ENCODE measurements around the gene TNK2. TPM values are rescaled to one million over a fixed set of nuclear protein-coding genes. Genes with fewer than 3 reads are reported as not detected.
A peak's percentile ranks its signal among the peaks of the same experiment; 100 is the strongest.

TNK2 gene
- total RNA-seq, 2 experiments from 2014 or later: 43.6 to 92.1 TPM

DNA sequence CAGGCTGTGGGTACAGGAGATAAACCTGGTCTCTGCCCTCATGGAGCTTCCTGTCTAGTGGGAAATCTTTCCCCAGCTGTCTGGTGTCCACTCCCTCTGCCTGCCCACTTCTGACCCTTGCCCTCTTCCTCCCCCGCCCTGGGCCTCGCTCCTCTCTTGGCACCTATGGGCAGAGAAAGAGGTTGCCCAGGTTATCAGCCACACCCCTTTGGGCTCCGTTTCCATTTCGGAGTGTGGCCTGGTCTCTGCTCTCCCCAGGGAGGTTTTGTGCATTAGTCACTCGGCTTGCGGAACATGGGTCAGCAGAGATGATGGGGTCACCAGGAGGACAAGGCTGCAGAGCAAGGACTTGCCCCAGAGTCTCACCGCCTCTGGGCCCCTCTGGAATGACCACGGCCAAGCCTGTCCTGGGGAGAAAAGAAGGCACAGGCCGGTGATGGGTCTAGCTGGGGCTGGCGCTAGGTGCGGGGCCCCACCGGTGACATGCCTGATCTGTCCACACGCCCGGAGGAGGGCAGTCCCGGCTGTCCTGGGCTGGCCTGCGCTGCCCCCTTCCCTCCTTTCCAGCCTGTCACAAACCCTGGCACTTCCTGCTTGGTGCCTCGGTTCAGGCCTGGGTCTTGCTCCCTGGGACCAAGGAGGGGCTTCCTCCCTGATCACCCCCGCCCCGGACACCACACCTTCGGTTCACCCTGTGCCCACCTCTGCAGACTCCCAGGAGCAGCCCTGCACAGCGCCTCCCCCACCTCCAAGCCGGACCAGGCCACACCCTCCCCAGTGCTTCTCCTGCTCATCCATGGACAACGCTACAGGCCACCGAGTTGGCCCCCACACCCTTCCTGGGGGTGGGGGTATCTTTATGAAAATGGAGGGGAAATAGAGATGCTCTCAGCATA lies 61.0 kb downstream of the TNK2 start:
- intact Hi-C loops (cut with micrococcal nuclease; ENCODE audit: unreplicated experiment): no loop called here
- no peak overlapping the region for H3K27ac ChIP-seq (ENCODE audit: low read depth, low read length, poor library complexity, severe bottlenecking)
- no peaks in the 10 kb centered on the region for H3K9me2 ChIP-seq (ENCODE audit: insufficient read depth, low read length)
- no peaks in the 10 kb centered on the region for H3K4me1 ChIP-seq (ENCODE audit: insufficient read depth, low read length, poor library complexity, severe bottlenecking)
- H3K4me2 ChIP-seq (ENCODE audit: low read length): no peak overlapping the region
- no peaks in the 10 kb centered on the region for H4K20me1 ChIP-seq (ENCODE audit: insufficient read depth, low read length)
- H2AFZ ChIP-seq (ENCODE audit: low read length): no peak overlapping the region
- TF ChIP-seq, protein P1, sequence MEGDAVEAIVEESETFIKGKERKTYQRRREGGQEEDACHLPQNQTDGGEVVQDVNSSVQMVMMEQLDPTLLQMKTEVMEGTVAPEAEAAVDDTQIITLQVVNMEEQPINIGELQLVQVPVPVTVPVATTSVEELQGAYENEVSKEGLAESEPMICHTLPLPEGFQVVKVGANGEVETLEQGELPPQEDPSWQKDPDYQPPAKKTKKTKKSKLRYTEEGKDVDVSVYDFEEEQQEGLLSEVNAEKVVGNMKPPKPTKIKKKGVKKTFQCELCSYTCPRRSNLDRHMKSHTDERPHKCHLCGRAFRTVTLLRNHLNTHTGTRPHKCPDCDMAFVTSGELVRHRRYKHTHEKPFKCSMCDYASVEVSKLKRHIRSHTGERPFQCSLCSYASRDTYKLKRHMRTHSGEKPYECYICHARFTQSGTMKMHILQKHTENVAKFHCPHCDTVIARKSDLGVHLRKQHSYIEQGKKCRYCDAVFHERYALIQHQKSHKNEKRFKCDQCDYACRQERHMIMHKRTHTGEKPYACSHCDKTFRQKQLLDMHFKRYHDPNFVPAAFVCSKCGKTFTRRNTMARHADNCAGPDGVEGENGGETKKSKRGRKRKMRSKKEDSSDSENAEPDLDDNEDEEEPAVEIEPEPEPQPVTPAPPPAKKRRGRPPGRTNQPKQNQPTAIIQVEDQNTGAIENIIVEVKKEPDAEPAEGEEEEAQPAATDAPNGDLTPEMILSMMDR (conservative IDR thresholded peaks at IDR 0.05; ENCODE audit: low read length): no peak
- no peak for TF ChIP-seq EZH2phosphoT487 (IDR thresholded peaks at IDR 0.05; ENCODE audit: borderline replicate concordance, low read depth, low read length)
- BruUV-seq (replicated peaks): no TSS peak
- POLR2A ChIA-PET: interaction anchor here (0.6 kb wide), 1 partner anchor 143 kb away, joined by 3 read pairs; no protein-coding TSS in a partner anchor
- no peak overlapping the region for H3K4me3 ChIP-seq (ENCODE audit: low read depth, low read length, poor library complexity, severe bottlenecking)
- no peaks in the 10 kb centered on the region for H3K79me2 ChIP-seq (ENCODE audit: insufficient read depth, low read depth, low read length)
- no peaks in the 10 kb centered on the region for H3K9me3 ChIP-seq (ENCODE audit: low read length)
- CTCF ChIA-PET (ENCODE audit: unreplicated experiment): no interaction called here
- no peak for DNase-seq (ENCODE audit: low spot score)
- no peaks in the 10 kb centered on the region for H3K36me3 ChIP-seq (ENCODE audit: insufficient read depth, low read length)

DNA sequence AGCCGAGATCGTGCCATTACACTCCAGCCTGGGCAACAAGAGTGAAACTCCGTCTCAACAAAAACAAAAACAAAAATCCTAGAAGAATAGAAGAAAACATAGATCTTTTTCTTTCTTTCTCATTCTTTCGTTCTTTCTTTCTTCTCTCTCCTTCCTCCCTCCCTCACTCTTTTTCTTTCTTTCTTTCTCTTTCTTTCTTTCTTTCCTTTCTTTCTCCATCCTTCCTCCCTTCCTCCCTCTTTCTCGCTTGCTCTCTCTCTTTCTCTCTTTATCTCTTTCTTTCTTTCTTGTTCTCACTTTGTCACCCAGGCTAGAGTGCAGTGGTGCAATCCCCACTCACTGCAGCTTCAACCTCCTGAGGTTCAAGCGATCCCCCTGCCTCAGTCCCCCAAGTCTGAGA lies 62.9 kb downstream of the TNK2 start:
- no peak for DNase-seq (ENCODE audit: low spot score)
- intact Hi-C loops (cut with micrococcal nuclease; ENCODE audit: unreplicated experiment): no loop called here
- POLR2A ChIA-PET: no interaction called here
- H2AFZ ChIP-seq (ENCODE audit: low read length): no peak overlapping the region
- CTCF ChIA-PET (ENCODE audit: unreplicated experiment): no interaction called here
- TF ChIP-seq, protein P1 (conservative IDR thresholded peaks at IDR 0.05; ENCODE audit: low read length): no peak
- no peak for TF ChIP-seq EZH2phosphoT487 (IDR thresholded peaks at IDR 0.05; ENCODE audit: borderline replicate concordance, low read depth, low read length)
- H3K27ac ChIP-seq (ENCODE audit: low read depth, low read length, poor library complexity, severe bottlenecking): no peak overlapping the region
- no peaks in the 10 kb centered on the region for H3K9me3 ChIP-seq (ENCODE audit: low read length)
- H3K9me2 ChIP-seq (ENCODE audit: insufficient read depth, low read length): no peaks in the 10 kb centered on the region
- no peaks in the 10 kb centered on the region for H3K4me1 ChIP-seq (ENCODE audit: insufficient read depth, low read length, poor library complexity, severe bottlenecking)
- no TSS peak for BruUV-seq (replicated peaks)
- no peak overlapping the region for H3K4me2 ChIP-seq (ENCODE audit: low read length)
- no peaks in the 10 kb centered on the region for H3K79me2 ChIP-seq (ENCODE audit: insufficient read depth, low read depth, low read length)
- H3K4me3 ChIP-seq (ENCODE audit: low read depth, low read length, poor library complexity, severe bottlenecking): no peak overlapping the region
- no peaks in the 10 kb centered on the region for H4K20me1 ChIP-seq (ENCODE audit: insufficient read depth, low read length)
- H3K36me3 ChIP-seq (ENCODE audit: insufficient read depth, low read length): no peaks in the 10 kb centered on the region

DNA sequence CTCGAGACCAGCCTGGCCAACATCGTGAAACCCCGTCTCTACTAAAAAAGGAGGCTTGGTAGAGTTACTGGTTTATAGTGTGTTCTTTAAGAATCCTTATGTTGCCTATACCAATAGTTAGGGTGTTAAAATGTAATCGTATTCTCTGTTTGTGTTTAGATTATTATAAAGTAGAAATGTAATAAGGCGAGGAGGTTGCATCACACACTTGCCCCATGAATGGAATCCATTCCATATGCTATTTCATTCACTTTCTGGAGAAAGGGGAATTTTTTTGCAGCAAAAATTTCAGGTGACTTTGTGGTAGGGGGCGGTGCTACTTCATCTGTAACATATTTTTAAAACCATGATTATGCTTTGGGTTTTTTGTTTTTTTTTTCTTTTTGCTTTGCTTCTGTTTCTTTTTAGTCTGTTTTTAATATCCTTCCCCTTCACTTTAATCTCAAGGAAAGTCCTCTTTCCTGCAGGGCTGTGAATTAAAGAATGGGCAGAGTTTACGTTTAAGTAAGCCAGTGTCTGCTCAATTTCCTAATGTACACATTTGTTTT lies 63.6 kb downstream of the TNK2 start:
- TF ChIP-seq, protein P1 (conservative IDR thresholded peaks at IDR 0.05; ENCODE audit: low read length): no peak
- no peak for TF ChIP-seq EZH2phosphoT487 (IDR thresholded peaks at IDR 0.05; ENCODE audit: borderline replicate concordance, low read depth, low read length)
- no TSS peak for BruUV-seq (replicated peaks)
- no peaks in the 10 kb centered on the region for H4K20me1 ChIP-seq (ENCODE audit: insufficient read depth, low read length)
- H3K9me2 ChIP-seq (ENCODE audit: insufficient read depth, low read length): no peaks in the 10 kb centered on the region
- H3K4me3 ChIP-seq (ENCODE audit: low read depth, low read length, poor library complexity, severe bottlenecking): no peak overlapping the region
- CTCF ChIA-PET (ENCODE audit: unreplicated experiment): no interaction called here
- POLR2A ChIA-PET: interaction anchor here (0.6 kb wide), 1 partner anchor 61 kb away, joined by 3 read pairs; no protein-coding TSS in a partner anchor
- no peak for DNase-seq (ENCODE audit: low spot score)
- no peaks in the 10 kb centered on the region for H3K36me3 ChIP-seq (ENCODE audit: insufficient read depth, low read length)
- peak overlapping the region; percentile 8; the same call in 1 of the 2 replicates for H2AFZ ChIP-seq (ENCODE audit: low read length)
- no peaks in the 10 kb centered on the region for H3K79me2 ChIP-seq (ENCODE audit: insufficient read depth, low read depth, low read length)
- intact Hi-C loops (cut with micrococcal nuclease; ENCODE audit: unreplicated experiment): no loop called here
- H3K4me2 ChIP-seq (ENCODE audit: low read length): no peak overlapping the region
- no peak overlapping the region for H3K27ac ChIP-seq (ENCODE audit: low read depth, low read length, poor library complexity, severe bottlenecking)
- no peaks in the 10 kb centered on the region for H3K9me3 ChIP-seq (ENCODE audit: low read length)
- peaks cover 3% of the 10 kb centered on the region for H3K4me1 ChIP-seq (ENCODE audit: insufficient read depth, low read length, poor library complexity, severe bottlenecking)

Data from OCI-LY7 (cell line).